Endothelial cell (in vitro differentiated cells): ENCODE results near the gene TNXB. TPM values are rescaled to one million over a fixed set of nuclear protein-coding genes. Genes with fewer than 3 reads are reported as not detected.
A peak's percentile ranks its signal among the peaks of the same experiment; 100 is the strongest.

ENCODE experiments used
- DNase-seq: peaks from one replicate; pipeline ENCODE4 v3.0.0; 2021; ENCODE audit warnings: low spot score
- H3K27ac Mint-ChIP-seq: one replicate; pipeline ENCODE4 v1.8.0; 2021; ENCODE audit warnings: mixed read lengths, inconsistent platforms; ENCODE audit not compliant: unreplicated experiment
- H3K27me3 Mint-ChIP-seq: one replicate; pipeline ENCODE4 v1.8.0; 2021; ENCODE audit warnings: mild to moderate bottlenecking, moderate library complexity, mixed read lengths, inconsistent platforms; ENCODE audit not compliant: unreplicated experiment
- H3K36me3 Mint-ChIP-seq: one replicate; pipeline ENCODE4 v1.8.0; 2021; ENCODE audit warnings: mild to moderate bottlenecking, low read depth, mixed read lengths, inconsistent platforms; ENCODE audit not compliant: unreplicated experiment
- H3K4me1 Mint-ChIP-seq: one replicate; pipeline ENCODE4 v1.8.0; 2021; ENCODE audit warnings: mild to moderate bottlenecking, mixed read lengths, inconsistent platforms; ENCODE audit not compliant: unreplicated experiment
- H3K4me3 Mint-ChIP-seq: one replicate; pipeline ENCODE4 v1.8.0; 2021; ENCODE audit warnings: mild to moderate bottlenecking, mixed read lengths, inconsistent platforms; ENCODE audit not compliant: unreplicated experiment
- H3K9me3 Mint-ChIP-seq: one replicate; pipeline ENCODE4 v1.8.0; 2021; ENCODE audit warnings: mixed read lengths, inconsistent platforms; ENCODE audit not compliant: unreplicated experiment
- CTCF ChIP-seq: fragments of 200-600 bp; sonication (generic); IDR thresholded peaks from one replicate; pipeline ENCODE4 v1.5.0; 2021; ENCODE audit warnings: antibody characterized with exemption; ENCODE audit not compliant: unreplicated experiment
- total RNA-seq: library from RNA; stranded (reverse); fragmentation: NEBNext Ultra II Directional; extraction: Animal tissue kit (Norgen Biotek cat#: 25700); gene quantifications from one replicate; pipeline ENCODE4 v1.2.1, GENCODE V29; 2021; ENCODE audit not compliant: unreplicated experiment

TNXB gene
- total RNA-seq, 1 donor from 2014 or later = 7.5 TPM

- Mint-ChIP-seq H3K27me3 (no peaks in the 10 kb centered on the region), H3K36me3 (no peaks in the 10 kb centered on the region), H3K27ac (no peak overlapping the region), H3K9me3 (no peaks in the 10 kb centered on the region), H3K4me3 (no peak overlapping the region), H3K4me1 (no peaks in the 10 kb centered on the region)
- TF ChIP-seq CTCF = no peak
- no peak for DNase-seq
These were observed 28.3 kb upstream of the TNXB start for GRCh38 chr6:32137454-32137853.

DNA sequence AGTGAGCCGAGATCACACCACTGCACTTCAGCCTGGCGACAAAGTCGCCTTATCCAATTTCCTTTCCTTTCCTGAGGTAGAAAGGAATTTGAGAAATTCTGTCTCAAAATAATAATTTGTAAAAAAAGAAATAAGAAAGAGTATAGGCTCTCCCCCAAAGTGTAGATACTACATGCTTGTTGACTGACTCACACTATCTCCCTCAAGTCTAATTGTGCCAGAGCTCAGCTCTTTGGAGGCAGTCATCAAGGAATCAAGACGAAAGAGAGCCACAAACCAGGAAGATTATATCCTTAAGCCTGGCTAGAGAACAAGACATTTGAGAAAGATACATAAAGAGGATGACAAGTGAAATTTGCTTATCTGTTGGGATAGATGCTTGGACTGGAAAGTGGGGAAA, 24.6 kb upstream of the TNXB start:
- no peak for TF ChIP-seq CTCF
- Mint-ChIP-seq H3K27ac (no peak overlapping the region), H3K36me3 (no peaks in the 10 kb centered on the region), H3K27me3 (no peaks in the 10 kb centered on the region), H3K4me1 (peaks cover 6% of the 10 kb centered on the region), H3K4me3 (no peak overlapping the region), H3K9me3 (no peaks in the 10 kb centered on the region)
- DNase-seq = no peak

- DNase-seq = no peak
- H3K27me3 Mint-ChIP-seq = peaks cover 2% of the 10 kb centered on the region
- peaks cover 16% of the 10 kb centered on the region for H3K4me1 Mint-ChIP-seq
- H3K9me3 Mint-ChIP-seq = no peaks in the 10 kb centered on the region
- H3K4me3 Mint-ChIP-seq = no peak overlapping the region
- H3K36me3 Mint-ChIP-seq = no peaks in the 10 kb centered on the region
- H3K27ac Mint-ChIP-seq = no peak overlapping the region
- no peak for TF ChIP-seq CTCF
These were observed 23.0 kb upstream of the TNXB start for GRCh38 chr6:32132110-32132509.

DNA sequence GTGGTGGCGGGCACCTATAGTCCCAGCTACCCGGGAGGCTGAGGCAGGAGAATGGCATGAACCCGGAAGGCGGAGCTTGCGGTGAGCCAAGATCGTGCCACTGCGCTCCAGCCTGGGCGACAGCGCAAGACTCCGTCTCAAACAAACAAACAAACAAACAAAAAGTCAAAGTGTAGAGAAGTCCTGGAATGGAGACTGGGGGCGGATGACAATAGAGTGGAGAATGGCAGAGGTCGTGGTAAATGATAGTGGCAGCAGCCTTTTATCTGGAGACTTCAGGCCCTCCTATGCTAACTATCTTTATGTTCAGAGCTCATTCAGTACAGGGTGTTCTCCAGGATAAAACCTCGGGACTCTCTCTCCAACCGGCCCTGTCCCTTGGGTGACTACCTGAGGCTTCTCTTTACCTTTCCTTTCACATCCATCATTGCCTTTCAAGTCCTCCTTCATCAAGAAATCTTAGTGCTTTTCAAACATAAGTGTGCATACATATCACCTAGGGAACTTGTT, 22.4 kb upstream of the TNXB start:
- Mint-ChIP-seq H3K9me3 (no peaks in the 10 kb centered on the region), H3K27me3 (peaks cover 6% of the 10 kb centered on the region), H3K4me3 (peak overlapping the region; percentile 31), H3K27ac (peak overlapping the region; percentile 20), H3K4me1 (peaks cover 23% of the 10 kb centered on the region), H3K36me3 (no peaks in the 10 kb centered on the region)
- no peak for DNase-seq
- no peak for TF ChIP-seq CTCF

DNA sequence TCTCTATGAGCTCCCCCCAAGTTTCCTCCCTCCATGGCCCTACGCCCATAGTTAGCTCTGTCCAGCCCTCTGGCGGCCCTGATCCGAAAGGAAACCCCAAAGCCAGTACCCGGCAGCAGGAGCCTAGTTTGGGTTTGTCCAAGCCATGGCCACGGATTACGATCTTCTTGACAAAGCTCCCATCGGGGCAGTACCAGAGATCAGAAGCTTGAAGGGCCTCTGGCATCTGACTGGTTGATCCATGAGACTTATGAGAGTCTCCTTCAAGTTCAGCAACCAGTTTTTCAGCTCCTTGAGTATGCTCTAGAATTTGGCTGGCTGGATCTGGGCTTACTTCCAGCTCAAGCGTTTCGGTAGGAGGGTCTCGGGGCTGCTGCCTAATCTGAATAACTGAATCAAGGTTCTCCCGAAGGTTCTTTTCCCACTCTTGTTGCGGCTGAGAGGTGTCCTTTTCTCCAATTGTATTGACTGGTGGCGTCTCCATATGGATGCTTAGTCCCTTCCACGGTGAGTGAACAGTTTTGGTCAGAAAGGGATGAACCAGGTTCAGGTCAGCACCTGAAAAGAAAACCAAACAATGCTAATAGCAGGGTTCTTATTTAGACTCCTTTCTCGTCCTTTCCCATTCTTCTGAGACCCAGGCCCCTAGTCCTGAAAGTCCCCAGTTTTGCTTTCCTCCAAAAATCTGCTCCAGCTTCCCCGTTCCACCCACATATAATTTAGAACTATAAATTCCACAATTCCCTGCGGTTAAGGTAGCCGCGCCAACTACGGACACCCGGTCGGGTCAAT, 20.4 kb upstream of the TNXB start:
- Mint-ChIP-seq H3K4me3 (peak overlapping the region; percentile 91), H3K27me3 (peaks cover 6% of the 10 kb centered on the region), H3K27ac (peak overlapping the region; percentile 86), H3K4me1 (peaks cover 31% of the 10 kb centered on the region), H3K36me3 (peaks cover 7% of the 10 kb centered on the region), H3K9me3 (no peaks in the 10 kb centered on the region)
- no peak for DNase-seq
- TF ChIP-seq CTCF = no peak
